Suprapubic skin (tissue), 4 donors: ENCODE data around the gene PPP2R2B.

Source experiments
- EP300 ChIP-seq: sonication (generic); formaldehyde crosslinking; IDR thresholded peaks from one replicate; pipeline ENCODE4 v1.6.1; 2017; ENCODE audit warnings: antibody characterized with exemption
- POLR2A ChIP-seq, 2 donors: fragments of 450-650 bp; IDR thresholded peaks; one replicate each; pipeline ENCODE4 v1.6.1; 2017; ENCODE audit warnings: antibody characterized with exemption in 2 of 2, mild to moderate bottlenecking in 2 of 2, moderate library complexity in 2 of 2
- POLR2AphosphoS5 ChIP-seq, 3 donors: sonication (generic); formaldehyde crosslinking; IDR thresholded peaks; one replicate each; pipeline ENCODE4 v1.6.1; 2017; ENCODE audit warnings: antibody characterized with exemption in 3 of 3
- TF ChIP-seq, protein P1 (sequence below), 2 donors: fragments of 200-600 bp in 1 of 2; fragments of 450-650 bp in 1 of 2; sonication (generic) in 1 of 2; IDR thresholded peaks; one replicate each; pipeline ENCODE4 v1.5.1; 2016 to 2019; ENCODE audit warnings: antibody characterized with exemption in 2 of 2, mild to moderate bottlenecking in 1 of 2, moderate library complexity in 1 of 2

DNA sequence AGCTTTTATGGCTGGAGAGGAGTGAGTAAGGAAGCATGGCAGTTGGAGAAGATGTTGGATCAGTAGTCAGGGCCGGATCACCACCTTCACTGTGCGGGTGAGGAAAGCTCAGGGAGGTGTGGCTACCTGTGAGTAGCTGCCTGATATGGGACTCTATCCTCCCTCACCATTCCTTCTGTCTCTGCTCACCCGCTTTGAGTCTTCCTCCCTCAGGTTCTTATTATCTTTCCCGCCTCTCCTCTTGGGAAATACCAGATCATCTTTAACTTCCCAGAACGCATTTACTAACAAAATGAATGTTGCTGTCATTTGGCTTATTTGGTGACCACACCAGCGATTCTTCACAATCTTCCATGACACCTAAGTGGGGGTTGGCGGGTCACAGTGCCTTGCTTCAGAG lies 221.9 kb downstream of the PPP2R2B start:
- TF ChIP-seq, protein P1, sequence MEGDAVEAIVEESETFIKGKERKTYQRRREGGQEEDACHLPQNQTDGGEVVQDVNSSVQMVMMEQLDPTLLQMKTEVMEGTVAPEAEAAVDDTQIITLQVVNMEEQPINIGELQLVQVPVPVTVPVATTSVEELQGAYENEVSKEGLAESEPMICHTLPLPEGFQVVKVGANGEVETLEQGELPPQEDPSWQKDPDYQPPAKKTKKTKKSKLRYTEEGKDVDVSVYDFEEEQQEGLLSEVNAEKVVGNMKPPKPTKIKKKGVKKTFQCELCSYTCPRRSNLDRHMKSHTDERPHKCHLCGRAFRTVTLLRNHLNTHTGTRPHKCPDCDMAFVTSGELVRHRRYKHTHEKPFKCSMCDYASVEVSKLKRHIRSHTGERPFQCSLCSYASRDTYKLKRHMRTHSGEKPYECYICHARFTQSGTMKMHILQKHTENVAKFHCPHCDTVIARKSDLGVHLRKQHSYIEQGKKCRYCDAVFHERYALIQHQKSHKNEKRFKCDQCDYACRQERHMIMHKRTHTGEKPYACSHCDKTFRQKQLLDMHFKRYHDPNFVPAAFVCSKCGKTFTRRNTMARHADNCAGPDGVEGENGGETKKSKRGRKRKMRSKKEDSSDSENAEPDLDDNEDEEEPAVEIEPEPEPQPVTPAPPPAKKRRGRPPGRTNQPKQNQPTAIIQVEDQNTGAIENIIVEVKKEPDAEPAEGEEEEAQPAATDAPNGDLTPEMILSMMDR (IDR thresholded peaks at IDR 0.05), result no peak
- TF ChIP-seq POLR2AphosphoS5 (IDR thresholded peaks at IDR 0.05) (no peak), POLR2A (IDR thresholded peaks at IDR 0.05) (no peak), EP300 (no peak)
